ENCODE measurements around the gene SLCO2A1.
"Not testable (repeated sequence)": the region's sequence is repeated elsewhere in the genome, so short reads cannot be mapped to it uniquely, and the experiment has no call there.

SLCO2A1 gene

DNA sequence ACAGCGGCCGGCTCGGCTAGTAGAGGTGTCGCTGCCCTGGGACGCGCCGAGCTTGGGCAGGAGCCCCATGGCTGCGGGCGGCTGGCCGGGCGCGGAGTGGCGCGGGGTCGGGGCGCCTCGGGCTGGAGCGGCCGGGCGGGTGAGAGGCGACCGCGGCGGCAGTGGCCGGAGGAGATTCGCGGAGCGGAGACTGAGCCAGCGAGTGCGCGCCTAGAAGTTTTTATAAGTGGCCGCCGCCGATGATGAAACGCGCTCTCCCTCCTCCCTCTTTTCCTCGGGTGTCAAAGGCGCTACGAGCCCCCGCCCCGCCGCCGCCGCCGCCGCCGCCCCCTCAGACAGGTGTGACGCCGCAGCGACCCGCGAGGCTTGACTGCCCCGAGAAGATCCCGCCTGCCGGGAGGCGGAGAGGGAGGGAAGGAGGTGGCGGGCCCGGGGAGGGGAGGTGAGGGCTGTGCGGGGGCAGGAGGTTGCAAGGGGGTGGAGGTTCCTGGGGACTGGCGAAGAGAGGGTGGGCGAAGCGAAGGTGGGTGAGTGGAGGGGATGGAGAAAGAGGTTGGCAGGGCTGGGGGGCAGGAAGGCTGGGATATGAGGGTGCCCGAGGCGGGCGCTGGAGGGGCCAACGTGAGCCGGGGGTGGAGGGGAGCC is at the start of gene SLCO2A1:
TSS of gene SLCO2A1 (minus strand) at position 192 of the 645 bp plus-strand sequence. CDS start at position 69, 123 bp downstream.
- FAIRE-seq (no peak), DNase-seq (ENCODE audit: insufficient read length, low spot score) (peak; percentile 49)

- FAIRE-seq (no peak), DNase-seq (ENCODE audit: insufficient read length, low spot score) (no peak)
Measured at GRCh38 chr3:134079111-134079547, 49.4 kb upstream of the SLCO2A1 start.

GRCh38 chr3:134078169-134078831 is 48.6 kb upstream of the SLCO2A1 start:
- FAIRE-seq (no peak), DNase-seq (ENCODE audit: insufficient read length, low spot score) (no peak)

DNA sequence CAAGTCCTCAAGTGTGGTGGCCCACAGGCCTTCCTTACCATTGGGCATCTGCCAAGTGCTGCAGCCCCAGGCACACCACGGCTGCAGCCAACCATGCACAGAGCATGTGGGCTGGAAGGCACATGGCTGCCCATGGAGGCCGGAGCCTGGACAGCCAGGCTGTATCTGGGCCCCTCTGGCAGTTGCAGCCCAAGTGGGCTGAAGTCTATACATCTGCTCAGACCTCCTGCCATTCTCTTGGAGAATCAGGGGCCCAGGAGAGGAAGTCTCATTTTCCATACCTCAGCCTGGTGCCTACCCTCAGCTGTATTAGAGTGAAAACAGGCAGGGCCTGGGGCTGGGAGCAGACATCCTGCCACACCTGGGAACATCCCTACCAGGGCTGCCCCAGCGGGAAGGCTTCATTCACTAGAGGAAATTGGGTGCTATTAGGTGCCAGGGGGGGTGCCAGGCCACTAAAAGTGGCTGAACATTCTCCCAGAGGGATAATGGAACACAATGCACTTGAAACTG is 48.0 kb upstream of the SLCO2A1 start:
- no peak for DNase-seq (ENCODE audit: insufficient read length, low spot score)
- no peak for FAIRE-seq

- no peak for DNase-seq (ENCODE audit: insufficient read length, low spot score)
- no peak for FAIRE-seq
Measured at GRCh38 chr3:134076851-134077250, 47.1 kb upstream of the SLCO2A1 start.

GRCh38 chr3:134075846-134076245 is 46.1 kb upstream of the SLCO2A1 start:
- DNase-seq (ENCODE audit: insufficient read length, low spot score) (no peak), FAIRE-seq (no peak)

GRCh38 chr3:134075568-134075825 is 45.8 kb upstream of the SLCO2A1 start:
- no peak for DNase-seq (ENCODE audit: insufficient read length, low spot score)
- FAIRE-seq, result no peak

GRCh38 chr3:134074790-134075567 is 45.3 kb upstream of the SLCO2A1 start:
- FAIRE-seq, result no peak

DNA sequence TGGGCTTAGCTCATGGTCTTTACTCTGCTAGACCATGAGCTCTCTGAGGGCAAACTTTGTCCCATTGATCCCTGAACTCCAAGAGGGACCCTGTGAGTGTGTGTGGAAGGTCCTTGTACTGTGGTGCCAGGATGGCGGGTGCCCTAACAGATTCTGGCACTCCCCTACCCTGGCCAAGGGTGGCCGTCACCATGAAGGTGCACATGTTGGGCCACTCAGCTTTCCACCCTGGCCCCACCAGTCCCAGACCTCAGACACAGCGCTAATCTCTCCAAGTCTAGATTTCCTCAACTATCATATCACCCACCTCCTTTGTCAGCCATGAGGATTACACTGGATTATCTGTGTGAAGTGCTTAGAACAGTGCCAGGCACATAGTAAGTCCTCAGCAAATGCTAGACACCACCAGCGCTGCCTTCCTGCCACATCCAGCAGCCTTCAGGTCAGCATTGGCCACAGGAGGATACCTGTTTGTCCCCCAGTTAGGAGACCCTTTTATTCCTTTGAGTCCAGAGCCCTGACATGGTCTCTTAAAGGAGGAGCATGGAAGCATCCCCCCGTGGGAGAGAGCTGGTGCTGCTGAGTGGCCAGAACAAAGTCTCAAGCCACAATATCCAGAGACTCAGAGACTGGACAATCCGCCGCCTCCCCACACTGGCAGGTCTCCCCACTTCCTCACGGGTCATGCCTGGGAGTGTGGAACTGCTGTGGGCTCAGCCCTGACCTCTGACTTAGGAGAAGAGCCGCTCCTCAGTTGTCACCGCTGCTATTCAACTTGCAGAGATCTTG is 44.5 kb upstream of the SLCO2A1 start:
- DNase-seq (ENCODE audit: insufficient read length, low spot score) (no peak), FAIRE-seq (no peak)

More at GRCh38 chr3:134074790-134075567, 45.3 kb upstream of the SLCO2A1 start:
- no peak for DNase-seq (ENCODE audit: insufficient read length, low spot score)

GRCh38 chr3:134073583-134073945 is 43.8 kb upstream of the SLCO2A1 start:
- FAIRE-seq, result no peak
- no peak for DNase-seq (ENCODE audit: insufficient read length, low spot score)

- FAIRE-seq, result no peak
Measured at GRCh38 chr3:134072881-134073582, 43.3 kb upstream of the SLCO2A1 start.

DNA sequence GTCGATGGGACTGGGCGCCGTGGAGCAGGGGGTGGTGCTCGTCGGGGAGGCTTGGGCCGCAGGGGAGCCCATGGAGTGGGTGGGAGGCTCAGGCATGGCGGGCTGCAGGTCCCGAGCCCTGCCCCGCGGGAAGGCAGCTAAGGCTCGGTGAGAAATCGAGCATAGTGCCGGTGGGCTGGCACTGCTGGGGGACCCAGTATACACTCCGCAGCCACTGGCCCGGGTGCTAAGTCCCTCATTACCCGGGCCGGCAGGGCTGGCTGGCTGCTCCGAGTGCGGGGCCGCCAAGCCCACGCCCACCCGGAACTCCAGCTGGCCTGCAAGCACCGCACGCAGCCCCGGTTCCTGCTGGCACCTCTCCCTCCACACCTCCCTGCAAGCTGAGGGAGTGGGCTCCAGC is 40.6 kb upstream of the SLCO2A1 start:
- not testable (repeated sequence) for DNase-seq (ENCODE audit: insufficient read length, low spot score); FAIRE-seq

More at GRCh38 chr3:134072881-134073582, 43.3 kb upstream of the SLCO2A1 start:
- DNase-seq (ENCODE audit: insufficient read length, low spot score), result no peak

GRCh38 chr3:134068429-134068828 is 38.7 kb upstream of the SLCO2A1 start:
- FAIRE-seq (peak; percentile 36), DNase-seq (ENCODE audit: insufficient read length, low spot score) (no peak)

DNA sequence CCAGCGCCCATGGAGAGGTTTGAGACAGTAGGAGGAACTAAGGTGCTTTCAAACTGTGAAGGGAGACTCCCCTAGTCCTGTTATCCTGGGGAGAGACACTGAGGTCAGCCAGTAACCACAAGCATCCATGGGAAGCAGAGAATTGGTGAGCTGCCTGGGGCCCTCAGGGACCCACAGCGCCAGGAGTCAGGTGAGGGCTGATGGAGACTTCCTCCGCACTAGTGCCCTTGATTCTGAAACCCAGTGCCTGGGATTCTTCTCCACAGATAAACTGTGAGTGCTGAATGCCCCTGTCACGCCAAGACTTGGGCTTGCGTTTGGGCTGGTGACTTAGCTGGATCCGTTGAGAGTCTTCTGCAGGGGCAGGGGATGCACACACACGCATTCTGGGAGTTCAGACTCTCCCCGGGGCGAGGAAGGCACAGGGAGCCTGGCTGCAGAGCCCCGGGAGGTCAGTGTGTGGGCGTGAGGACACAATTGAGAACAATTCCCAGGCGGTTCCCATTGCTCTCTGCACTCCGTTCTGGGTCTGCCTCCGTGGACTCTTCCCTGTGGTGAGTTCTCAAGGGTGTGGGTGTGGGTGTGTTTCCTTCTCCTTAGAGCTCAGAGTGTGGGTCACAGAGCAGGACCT is 37.9 kb upstream of the SLCO2A1 start:
- FAIRE-seq, result no peak
- DNase-seq (ENCODE audit: insufficient read length, low spot score), result no peak

DNA sequence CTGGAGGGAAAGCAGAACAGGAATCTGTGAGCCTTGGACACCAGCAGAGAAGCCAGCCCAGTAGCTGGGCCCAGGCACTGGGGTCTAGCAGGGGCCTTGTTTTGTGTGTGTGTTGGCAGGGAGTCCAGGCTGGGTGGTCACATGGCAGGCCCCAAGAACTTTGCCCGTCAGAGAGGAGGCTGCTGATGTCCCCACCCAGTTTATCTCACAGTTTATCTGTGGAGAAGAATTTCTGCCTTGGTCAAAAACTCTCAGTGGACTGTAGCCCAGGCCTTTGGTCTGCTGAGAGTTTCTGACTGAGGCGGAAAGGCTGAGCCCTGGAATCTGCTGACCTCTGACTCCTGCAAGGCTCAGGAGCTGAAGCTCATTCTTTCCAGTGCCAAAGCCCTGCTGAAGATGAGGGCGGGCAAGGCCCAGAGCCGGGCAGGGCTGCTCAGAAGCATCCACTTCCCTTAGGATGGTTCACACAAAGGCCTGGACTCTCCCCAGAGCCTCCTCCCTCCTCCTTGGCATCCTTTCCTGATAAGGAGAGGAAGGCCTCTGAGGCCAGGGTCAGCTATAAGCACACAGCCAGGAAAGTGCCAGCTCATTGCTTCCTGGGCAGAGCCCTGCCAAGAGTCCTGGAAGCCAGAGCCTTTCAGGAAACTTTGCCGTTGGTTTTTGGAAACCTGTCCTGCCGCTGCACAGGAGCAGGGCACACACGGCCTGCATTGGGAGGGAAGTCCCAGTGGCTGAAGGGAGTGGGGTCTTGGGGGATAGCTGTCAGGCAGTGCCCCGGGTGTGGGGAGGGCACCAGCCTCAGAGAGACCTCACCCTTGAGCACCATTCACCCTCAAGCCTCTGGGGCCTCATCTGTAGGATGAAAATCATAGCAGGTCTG is 37.2 kb upstream of the SLCO2A1 start:
- DNase-seq (ENCODE audit: insufficient read length, low spot score) (no peak), FAIRE-seq (no peak)

DNA sequence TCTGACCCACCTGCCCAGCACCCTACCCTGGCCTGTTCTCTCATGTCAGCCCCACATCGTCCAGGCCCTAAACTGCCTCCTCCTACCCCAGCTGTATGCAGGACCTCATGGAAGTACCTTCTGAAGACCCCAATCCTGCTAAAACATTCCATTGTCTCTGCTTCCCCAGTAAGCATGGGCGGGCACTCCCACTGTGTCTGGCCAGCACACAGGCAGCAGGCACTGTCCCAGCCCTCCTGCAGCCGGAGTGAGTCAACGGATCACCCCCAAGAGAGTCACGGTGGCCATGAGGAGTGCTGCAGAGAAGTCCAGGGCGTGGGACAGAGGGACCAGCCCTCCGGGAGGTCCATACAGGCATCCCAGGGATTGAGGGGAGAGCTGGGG is 36.4 kb upstream of the SLCO2A1 start:
- no peak for FAIRE-seq

DNA sequence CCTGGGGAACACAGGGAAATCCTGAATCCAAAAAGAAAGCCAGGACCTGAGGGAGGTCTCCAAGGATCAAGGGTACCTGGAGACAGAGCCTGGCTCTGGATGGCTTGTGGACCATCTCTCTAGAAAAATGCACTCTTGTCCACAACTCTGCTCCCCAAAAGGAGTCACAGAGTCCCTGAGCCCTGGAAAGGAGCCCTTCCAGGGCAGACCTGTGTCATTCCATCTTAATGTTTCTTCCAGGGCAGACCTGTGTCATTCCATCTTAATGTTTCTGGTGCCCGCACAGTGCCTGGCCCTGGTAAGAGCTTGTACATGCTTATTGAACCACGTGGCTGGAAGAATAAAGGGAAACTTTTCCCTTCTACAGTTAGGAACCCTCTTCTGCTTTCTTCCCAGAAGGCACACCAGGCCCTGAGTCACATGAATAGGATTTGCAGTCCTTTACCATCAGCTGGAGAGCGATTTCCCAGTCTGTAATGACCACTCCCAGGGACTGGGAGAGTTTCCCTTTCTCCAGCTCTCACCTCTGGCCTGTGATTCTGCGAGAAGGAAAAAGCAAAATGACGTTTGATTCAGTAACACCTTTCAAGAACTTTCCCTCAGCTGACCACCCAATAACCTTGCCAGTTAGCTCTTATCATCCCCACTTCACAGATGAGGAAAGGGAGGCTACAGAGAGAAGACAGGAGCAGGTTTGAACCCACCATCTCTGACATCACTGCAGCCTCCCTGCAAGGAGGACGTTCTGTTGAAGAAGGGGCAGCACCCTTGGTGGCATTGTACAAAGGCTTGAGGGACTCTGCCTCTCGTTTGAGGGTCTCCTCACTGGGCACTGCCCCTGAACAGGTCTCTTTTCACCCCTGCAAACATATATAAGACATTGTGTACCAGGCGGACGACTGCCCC is 35.8 kb upstream of the SLCO2A1 start:
- no peak for DNase-seq (ENCODE audit: insufficient read length, low spot score)
- no peak for FAIRE-seq

More for the DNA sequence above, 36.4 kb upstream of the SLCO2A1 start:
- DNase-seq (ENCODE audit: insufficient read length, low spot score), result no peak

DNA sequence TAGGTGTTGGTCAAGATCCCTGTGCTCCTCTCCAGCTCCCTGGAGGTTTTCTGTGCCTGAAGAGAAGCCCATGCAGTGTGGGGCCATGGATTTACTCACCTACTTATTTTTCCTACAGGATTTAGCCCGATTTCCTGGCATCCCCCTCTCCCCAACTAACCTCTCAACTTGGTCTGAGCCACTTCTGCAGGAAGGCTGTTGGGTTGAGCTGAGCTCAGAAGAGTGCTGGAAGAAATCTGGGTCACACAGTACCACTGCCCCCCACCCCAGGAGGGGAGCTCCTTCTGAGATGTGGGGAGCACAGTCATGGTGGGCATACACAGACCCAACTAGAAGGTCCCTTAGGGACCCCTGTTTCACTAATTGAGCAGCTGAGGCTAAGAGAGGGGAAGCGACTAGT is 34.4 kb upstream of the SLCO2A1 start:
- DNase-seq (ENCODE audit: insufficient read length, low spot score), result no peak
- no peak for FAIRE-seq

Measured in HTR-8/SVneo (cell line).